Muscle of leg (tissue), 11 donors: Measurements from ENCODE around the gene ANAPC10. TPM values are rescaled to one million over a fixed set of nuclear protein-coding genes. Genes with fewer than 3 reads are reported as not detected.

Source experiments
- DNase-seq: peaks from one replicate; pipeline ENCODE4 v3.0.0; 2013
- H3K27ac ChIP-seq: one replicate; pipeline ENCODE4 v1.5.1; 2013; ENCODE audit warnings: mild to moderate bottlenecking, low read length, control low read depth
- H3K27me3 ChIP-seq: one replicate; pipeline ENCODE4 v1.6.1; 2013; ENCODE audit warnings: low read length; ENCODE audit not compliant: control insufficient read depth, insufficient read depth
- H3K36me3 ChIP-seq: one replicate; pipeline ENCODE4 v1.6.1; 2013; ENCODE audit warnings: low read length; ENCODE audit not compliant: control insufficient read depth, insufficient read depth
- H3K4me1 ChIP-seq: one replicate; pipeline ENCODE4 v1.6.1; 2013; ENCODE audit warnings: low read length; ENCODE audit not compliant: control insufficient read depth, insufficient read depth
- H3K4me3 ChIP-seq: one replicate; pipeline ENCODE4 v1.5.1; 2013; ENCODE audit warnings: low read length, control low read depth
- H3K9me3 ChIP-seq: replicated peaks from 2 replicates; pipeline ENCODE4 v1.6.1; 2013; ENCODE audit warnings: low read depth, low read length; ENCODE audit not compliant: control insufficient read depth
- WGBS: methylation state at CpG from one replicate; pipeline ENCODE4 v1.1.5; 2013; ENCODE audit warnings: missing lambda C conversion rate; ENCODE audit not compliant: insufficient coverage; 5-methylcytosine and 5-hydroxymethylcytosine counted together
- polyA plus RNA-seq, 8 donors: library from polyadenylated mRNA; unstranded; fragments of 120-200 nt; gene quantifications; one replicate each; pipeline versions ENCODE4 v1.2.1 to v1.2.3, GENCODE V29; 2013; ENCODE audit warnings: inconsistent platforms in 1 of 8, low replicate concordance in 1 of 8; ENCODE audit not compliant: insufficient read length in 8 of 8, insufficient read depth in 1 of 8
- total RNA-seq: library from RNA; stranded (reverse); fragments of 120-200 nt; gene quantifications from one replicate; pipeline ENCODE4 v1.2.4, GENCODE V29; 2013

Gene ANAPC10
- total and polyA plus RNA-seq, 9 donors = 14.8 to 28.8 (median 17.7) TPM

DNA sequence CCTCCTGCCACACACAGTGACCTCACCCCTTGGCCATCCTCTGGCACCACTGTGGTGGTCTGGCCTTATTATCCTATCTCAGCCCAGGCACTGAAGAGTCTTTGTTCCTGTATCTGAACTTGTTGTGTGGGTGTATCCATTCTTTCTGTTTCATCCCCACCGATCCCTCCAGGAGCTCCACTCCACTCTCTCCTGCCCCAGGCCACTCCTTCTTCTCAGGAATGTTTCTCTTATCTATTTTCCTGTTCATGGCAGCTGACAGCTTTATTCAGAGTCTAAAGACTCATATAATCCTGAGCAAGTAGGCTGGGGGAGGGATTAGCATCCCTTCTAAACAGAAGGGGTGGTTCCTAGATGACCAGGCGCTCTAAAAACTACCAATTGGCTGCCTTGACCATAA lies 150.0 kb downstream of the ANAPC10 start:
- Histone ChIP-seq H3K27me3 (no peaks in the 10 kb centered on the region), H3K4me3 (no peak overlapping the region), H3K27ac (no peak overlapping the region), H3K9me3 (peaks cover 9% of the 10 kb centered on the region), H3K4me1 (no peaks in the 10 kb centered on the region), H3K36me3 (no peaks in the 10 kb centered on the region)
- WGBS = no CpG with 5 or more reads among the region's 2 CpGs
- no peak for DNase-seq

Other genes starting within 250 kb of the ANAPC10 start
- gene ABCE1, start 115 bp upstream of the ANAPC10 start, total RNA-seq = 80.6 TPM
- 10 to 100 TPM; 40.4 to 61.6 (median 55.5) TPM for gene ABCE1, start 115 bp upstream of the ANAPC10 start, polyA plus RNA-seq
- gene OTUD4, start 82.4 kb upstream of the ANAPC10 start, total RNA-seq = 43.8 TPM
- gene OTUD4, start 82.4 kb upstream of the ANAPC10 start, polyA plus RNA-seq = 10 to 100 TPM; 47.2 to 86.4 (median 69.8) TPM